Sigmoid colon (tissue), 7 donors: ENCODE data around the gene ADGRL2. TPM values are rescaled to one million over a fixed set of nuclear protein-coding genes. Genes with fewer than 3 reads are reported as not detected.

Experiments used
- DNase-seq: peaks from one replicate; pipeline ENCODE4 v3.0.0-alpha.2; 2019
- H3K27ac ChIP-seq, 4 donors: fragments of 200-600 bp; sonication (generic); one replicate each; pipeline ENCODE4 v1.5.1; 2016 to 2019; ENCODE audit warnings: mild to moderate bottlenecking in 1 of 4
- H3K27me3 ChIP-seq, 3 donors: fragments of 200-600 bp; sonication (generic); one replicate each; pipeline ENCODE4 v1.5.1; 2019; ENCODE audit warnings: mild to moderate bottlenecking in 1 of 3
- H3K36me3 ChIP-seq, 4 donors: fragments of 200-600 bp; sonication (generic); one replicate each; pipeline ENCODE4 v1.5.1; 2016 to 2019
- H3K4me1 ChIP-seq, 4 donors: fragments of 200-600 bp; sonication (generic); one replicate each; pipeline ENCODE4 v1.5.1; 2017 to 2019
- H3K4me3 ChIP-seq, 4 donors: fragments of 200-600 bp; sonication (generic); one replicate each; pipeline ENCODE4 v1.5.1; 2017 to 2019; ENCODE audit warnings: mild to moderate bottlenecking in 2 of 4, moderate library complexity in 1 of 4
- H3K9me3 ChIP-seq, 4 donors: fragments of 200-600 bp in 3 of 4; sonication (generic) in 3 of 4; one replicate each; pipeline versions ENCODE4 v1.5.1 to v1.6.1; 2013 to 2019
- CTCF ChIP-seq, 4 experiments: fragments of 450-650 bp in 3 of 4; fragments of 200-600 bp in 1 of 4; IDR thresholded peaks; one replicate each; pipeline ENCODE4 v1.5.1; 2016 to 2019; ENCODE audit warnings: antibody characterized with exemption in 4 of 4, mild to moderate bottlenecking in 3 of 4, moderate library complexity in 2 of 4
- EP300 ChIP-seq, 4 donors: sonication (generic); formaldehyde crosslinking; IDR thresholded peaks; one replicate each; pipeline ENCODE4 v1.6.1; 2017; ENCODE audit warnings: antibody characterized with exemption in 4 of 4
- POLR2A ChIP-seq, 2 donors: fragments of 450-650 bp; IDR thresholded peaks; one replicate each; pipeline ENCODE4 v1.6.1; 2016; ENCODE audit warnings: antibody characterized with exemption in 2 of 2, mild to moderate bottlenecking in 2 of 2, moderate library complexity in 2 of 2
- POLR2AphosphoS5 ChIP-seq, 4 donors: sonication (generic); formaldehyde crosslinking; IDR thresholded peaks; one replicate each; pipeline ENCODE4 v1.6.1; 2017; ENCODE audit warnings: antibody characterized with exemption in 4 of 4
- WGBS, 2 donors: extraction: QIAGEN DNeasy Blood & Tissue Kit; methylation state at CpG; one replicate each; pipeline ENCODE4 v1.1.7; 2013; 5-methylcytosine and 5-hydroxymethylcytosine counted together
- intact Hi-C: fragments of 100-400 bp; cut with DNase I; formaldehyde crosslinking; loops from one replicate; pipeline ENCODE4 v1.15.1; 2023
- polyA plus RNA-seq, 3 donors: library from polyadenylated mRNA; stranded (reverse); fragments of 200-250 nt; gene quantifications; one replicate each; pipeline ENCODE4 v1.2.3, GENCODE V29; 2013
- total RNA-seq, 4 donors: library from RNA; depleted of rRNA; stranded (reverse); fragments of >200 nt; gene quantifications; one replicate each; pipeline ENCODE4 v1.1.0, GENCODE V29; 2016
- donor health status: healthy with polysubstance abuse.
- donor health status: Bipolar disorder and iron deficiency.
- donor health status: healthy.

ADGRL2 gene
- total and polyA plus RNA-seq, 7 donors = 2.3 to 73.4 (median 49.4) TPM

DNA sequence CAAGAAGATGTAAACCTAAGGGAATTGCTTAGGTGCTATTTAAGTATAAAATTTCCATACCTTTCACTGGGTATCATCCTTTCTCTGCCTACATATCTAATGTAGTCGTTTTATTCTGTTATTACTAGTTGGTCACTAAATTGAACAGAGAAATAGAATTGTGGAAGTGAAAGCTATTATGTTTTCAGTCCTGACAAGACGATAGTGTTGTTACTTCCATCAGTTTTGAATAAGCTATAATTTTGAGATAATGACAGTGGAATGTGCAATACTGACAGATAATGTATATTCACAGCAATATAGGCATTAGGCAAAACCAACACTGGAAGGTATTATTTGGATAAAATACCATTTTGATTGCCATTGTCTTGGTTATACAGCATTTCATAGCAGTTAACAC is 181.8 kb downstream of the ADGRL2 start:
- DNase-seq = no peak
- Histone ChIP-seq H3K27me3 (no peaks in the 10 kb centered on the region), H3K36me3 (peaks cover 0 to 50% (median 1%) of the 10 kb centered on the region in 4 donors), H3K4me1 (no peaks in the 10 kb centered on the region), H3K4me3 (no peak overlapping the region), H3K27ac (no peak overlapping the region), H3K9me3 (no peaks in the 10 kb centered on the region)
- intact Hi-C loops = no loop called here
- WGBS, 2 donors = 79 to 84% methylated on average over 2 of the region's 2 CpGs
- TF ChIP-seq EP300 (IDR thresholded peaks at IDR 0.05) (no peak), POLR2AphosphoS5 (IDR thresholded peaks at IDR 0.05) (no peak), CTCF (IDR thresholded peaks at IDR 0.05) (no peak), POLR2A (IDR thresholded peaks at IDR 0.05) (no peak)

DNA sequence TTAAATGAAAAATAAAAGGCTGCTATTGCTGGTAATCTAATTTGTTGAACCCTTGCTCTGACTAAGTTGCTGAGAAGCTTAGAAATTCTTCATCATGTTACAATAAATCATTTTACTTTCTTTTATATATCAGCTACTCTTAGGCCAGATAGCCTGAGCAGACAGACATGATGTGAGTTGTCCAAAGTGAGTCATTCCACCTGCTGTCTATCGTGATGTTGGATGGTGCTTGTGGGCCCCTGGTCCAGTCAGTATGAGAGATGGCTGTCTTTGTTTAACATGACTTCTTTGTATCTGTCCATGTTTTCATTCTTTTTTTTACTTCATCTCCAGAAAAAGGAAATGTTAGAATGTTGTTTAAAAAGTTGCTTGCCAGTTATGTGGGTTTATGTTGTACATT is 188.8 kb downstream of the ADGRL2 start:
- Histone ChIP-seq H3K9me3 (no peaks in the 10 kb centered on the region), H3K4me3 (no peak overlapping the region), H3K27ac (no peak overlapping the region), H3K4me1 (no peaks in the 10 kb centered on the region), H3K36me3 (peaks cover 0 to 54% (median 0%) of the 10 kb centered on the region in 4 donors), H3K27me3 (no peaks in the 10 kb centered on the region)
- intact Hi-C loops = no loop called here
- DNase-seq = no peak
- TF ChIP-seq POLR2AphosphoS5 (IDR thresholded peaks at IDR 0.05) (no peak), POLR2A (IDR thresholded peaks at IDR 0.05) (no peak), EP300 (IDR thresholded peaks at IDR 0.05) (no peak), CTCF (IDR thresholded peaks at IDR 0.05) (no peak)
- 75 to 91% methylated on average over 1 of the region's 1 CpG for WGBS, 2 donors

GRCh38 chr1:81990241-81990640 is 189.5 kb downstream of the ADGRL2 start:
- Histone ChIP-seq H3K27me3 (no peaks in the 10 kb centered on the region), H3K27ac (no peak overlapping the region), H3K9me3 (no peaks in the 10 kb centered on the region), H3K4me1 (no peaks in the 10 kb centered on the region), H3K36me3 (peaks cover 0 to 47% (median 0%) of the 10 kb centered on the region in 4 donors), H3K4me3 (no peak overlapping the region)
- 92 to 94% methylated on average over 7 of the region's 7 CpGs for WGBS, 2 donors
- TF ChIP-seq POLR2AphosphoS5 (IDR thresholded peaks at IDR 0.05) = no peak
- no peak for TF ChIP-seq EP300 (IDR thresholded peaks at IDR 0.05)
- TF ChIP-seq POLR2A (IDR thresholded peaks at IDR 0.05) = no peak
- TF ChIP-seq CTCF (IDR thresholded peaks at IDR 0.05) = no peak
- intact Hi-C loops = no loop called here
- no peak for DNase-seq

- intact Hi-C loops = no loop called here
- H3K4me3 ChIP-seq = no peak overlapping the region
Measured at GRCh38 chr1:81998165-81998564, 197.4 kb downstream of the ADGRL2 start.

More at GRCh38 chr1:81998165-81998564, 197.4 kb downstream of the ADGRL2 start:
- H3K36me3 ChIP-seq = no peaks in the 10 kb centered on the region
- H3K9me3 ChIP-seq = no peaks in the 10 kb centered on the region
- TF ChIP-seq POLR2A (IDR thresholded peaks at IDR 0.05) (no peak), CTCF (IDR thresholded peaks at IDR 0.05) (no peak), EP300 (IDR thresholded peaks at IDR 0.05) (no peak), POLR2AphosphoS5 (IDR thresholded peaks at IDR 0.05) (no peak)
- peaks cover 0 to 12% (median 7%) of the 10 kb centered on the region in 4 donors for H3K4me1 ChIP-seq
- WGBS, 2 donors = 41 to 52% methylated on average over 4 of the region's 4 CpGs
- H3K27me3 ChIP-seq = no peaks in the 10 kb centered on the region
- H3K27ac ChIP-seq = peak overlapping the region in 1 of 4 donors; percentile 6
- DNase-seq = no peak
